ENCODE data around the gene WWP2. TPM values are rescaled to one million over a fixed set of nuclear protein-coding genes. Genes with fewer than 3 reads are reported as not detected.

Gene WWP2
- total RNA-seq, 1 experiment from 2014 or later: 22.8 TPM

GRCh38 chr16:69917311-69917710 is 155.2 kb downstream of the WWP2 start:
- intact Hi-C loops (cut with micrococcal nuclease; ENCODE audit: unreplicated experiment): no loop called here
- ChIA-PET CTCF (no interaction called here), POLR2A (no interaction called here)
- DNase-seq (ENCODE audit: low read depth, low spot score): no peak
- Histone ChIP-seq H3K9me3 (ENCODE audit: control insufficient read depth, insufficient read depth, low read depth, low read length) (no peaks in the 10 kb centered on the region), H3K4me1 (ENCODE audit: control insufficient read depth, insufficient read depth, low read length) (peaks cover 7% of the 10 kb centered on the region), H3K36me3 (ENCODE audit: control insufficient read depth, insufficient read depth, low read length) (no peaks in the 10 kb centered on the region), H3K4me3 (ENCODE audit: low read depth in 2 of 2, low read length in 2 of 2) (no peak overlapping the region), H3K27me3 (ENCODE audit: control insufficient read depth, insufficient read depth, low read length) (no peaks in the 10 kb centered on the region), H3K27ac (ENCODE audit: low read length) (no peak overlapping the region)
- ATAC-seq: no peak
- no TSS peak for BruUV-seq (replicated peaks)
- TF ChIP-seq REST (IDR thresholded peaks at IDR 0.05; ENCODE audit: insufficient read depth in 1 of 2, low read depth in 2 of 2, low read length in 1 of 2) (no peak), POLR2AphosphoS5 (IDR thresholded peaks at IDR 0.05; ENCODE audit: low read depth, low read length) (no peak), TCF7L2 (IDR thresholded peaks at IDR 0.05; ENCODE audit: low read depth, low read length) (no peak), CTCF (IDR thresholded peaks at IDR 0.05) (no peak), SIN3A (IDR thresholded peaks at IDR 0.05; ENCODE audit: borderline replicate concordance, insufficient read depth, low read depth, low read length) (no peak)
- in situ Hi-C loops (cut with HindIII; ENCODE audit: low pct_unique_long_range_greater_than_20kb, low sequenced_read_pairs): no loop called here

- Histone ChIP-seq H3K9me3 (ENCODE audit: control insufficient read depth, insufficient read depth, low read depth, low read length) (no peaks in the 10 kb centered on the region), H3K27ac (ENCODE audit: low read length) (no peak overlapping the region), H3K4me3 (ENCODE audit: low read depth in 2 of 2, low read length in 2 of 2) (no peak overlapping the region), H3K4me1 (ENCODE audit: control insufficient read depth, insufficient read depth, low read length) (peaks cover 7% of the 10 kb centered on the region), H3K36me3 (ENCODE audit: control insufficient read depth, insufficient read depth, low read length) (no peaks in the 10 kb centered on the region), H3K27me3 (ENCODE audit: control insufficient read depth, insufficient read depth, low read length) (no peaks in the 10 kb centered on the region)
- no TSS peak for BruUV-seq (replicated peaks)
- in situ Hi-C loops (cut with HindIII; ENCODE audit: low pct_unique_long_range_greater_than_20kb, low sequenced_read_pairs): no loop called here
- intact Hi-C loops (cut with micrococcal nuclease; ENCODE audit: unreplicated experiment): no loop called here
- DNase-seq (ENCODE audit: low read depth, low spot score) (no peak), ATAC-seq (peak; percentile 86)
- CTCF ChIA-PET: no interaction called here
- POLR2A ChIA-PET: no interaction called here
- no peak for TF ChIP-seq TCF7L2 (IDR thresholded peaks at IDR 0.05; ENCODE audit: low read depth, low read length)
- TF ChIP-seq POLR2AphosphoS5 (IDR thresholded peaks at IDR 0.05; ENCODE audit: low read depth, low read length): no peak
- TF ChIP-seq CTCF (IDR thresholded peaks at IDR 0.05): no peak
- TF ChIP-seq REST (IDR thresholded peaks at IDR 0.05; ENCODE audit: insufficient read depth in 1 of 2, low read depth in 2 of 2, low read length in 1 of 2): no peak
- no peak for TF ChIP-seq SIN3A (IDR thresholded peaks at IDR 0.05; ENCODE audit: borderline replicate concordance, insufficient read depth, low read depth, low read length)
Measured at GRCh38 chr16:69917739-69918138, 155.6 kb downstream of the WWP2 start.
